H1 (cell line): ENCODE data around the gene SSH2. TPM values are rescaled to one million over a fixed set of nuclear protein-coding genes. Genes with fewer than 3 reads are reported as not detected.
A peak's percentile ranks its signal among the peaks of the same experiment; 100 is the strongest.

Experiments
- CTCF ChIA-PET: fragments of 300-600 bp; sonication (Branson Sonifier 250); formaldehyde crosslinking; loops from one replicate; lab custom pipeline; 2021; ENCODE audit not compliant: partially characterized antibody; lab: Charles Lee
- POLR2A ChIA-PET: fragments of 300-600 bp; sonication (Branson Sonifier 250); formaldehyde crosslinking; loops from one replicate; lab custom pipeline; 2021; ENCODE audit warnings: inconsistent platforms; ENCODE audit not compliant: partially characterized antibody; lab: Charles Lee
- DNase-seq, 2 experiments: peaks; one replicate each; pipeline versions ENCODE4 v3.0.0 to v3.0.0-alpha.2; 2010 to 2022; ENCODE audit warnings: low spot score in 2 of 2, low read depth in 1 of 2, mixed read lengths in 1 of 2
- FAIRE-seq: peaks from 2 replicates; lab custom pipeline; 2011; peaks lifted over from hg19 to GRCh38; lab: Jason Lieb, UNC
- H2AFZ ChIP-seq: 2 replicates; pipeline ENCODE4 v1.8.1; 2012; ENCODE audit warnings: low read length, inconsistent platforms
- H2AK5ac ChIP-seq: 2 replicates; pipeline ENCODE4 v1.6.1; 2013; ENCODE audit warnings: low read depth, low read length
- H2BK120ac ChIP-seq: replicated peaks from 2 replicates; pipeline ENCODE3; 2013; ENCODE audit warnings: low read depth, low read length, inconsistent platforms
- H2BK12ac ChIP-seq: 2 replicates; pipeline ENCODE4 v1.6.1; 2013; ENCODE audit warnings: low read depth, low read length
- H2BK15ac ChIP-seq: 2 replicates; pipeline ENCODE4 v1.6.1; 2013; ENCODE audit warnings: low read length
- H2BK20ac ChIP-seq: 2 replicates; pipeline ENCODE4 v1.6.1; 2013; ENCODE audit warnings: low read length
- H2BK5ac ChIP-seq: 2 replicates; pipeline ENCODE4 v1.6.1; 2013; ENCODE audit warnings: low read depth, low read length
- H3K14ac ChIP-seq: 2 replicates; pipeline ENCODE4 v1.6.1; 2013; ENCODE audit warnings: inconsistent platforms; ENCODE audit not compliant: insufficient read length
- H3K18ac ChIP-seq: 2 replicates; pipeline ENCODE4 v1.6.1; 2013; ENCODE audit warnings: low read length; ENCODE audit errors: extremely low read depth
- H3K23ac ChIP-seq: 2 replicates; pipeline ENCODE4 v1.6.1; 2013; ENCODE audit warnings: inconsistent platforms; ENCODE audit not compliant: insufficient read length
- H3K23me2 ChIP-seq: 2 replicates; pipeline ENCODE4 v1.6.1; 2013; ENCODE audit warnings: low read depth, low read length
- H3K27ac ChIP-seq: 2 replicates; pipeline ENCODE4 v1.6.1; 2011; ENCODE audit warnings: low read depth, low read length, inconsistent platforms
- H3K27me3 ChIP-seq, 4 experiments: replicated peaks in 1 of 4; 1 replicate in 1 of 4; 2 replicates in 3 of 4; pipeline versions ENCODE4 v1.6.1 to v1.8.1; 2011 to 2013; ENCODE audit warnings: low read length in 3 of 4, mild to moderate bottlenecking in 3 of 4, inconsistent platforms in 2 of 4, mixed read lengths in 2 of 4, moderate library complexity in 1 of 4; ENCODE audit not compliant: control insufficient read depth in 3 of 4, insufficient read depth in 3 of 4; ENCODE audit errors: extremely low read depth in 1 of 4
- H3K36me3 ChIP-seq, 4 experiments: 2 replicates each; pipeline versions ENCODE4 v1.6.1 to v1.8.1; 2011 to 2013; ENCODE audit warnings: mild to moderate bottlenecking in 4 of 4, low read length in 3 of 4, moderate library complexity in 2 of 4, control low read depth in 1 of 4, inconsistent platforms in 1 of 4; ENCODE audit not compliant: insufficient read depth in 4 of 4, control insufficient read depth in 2 of 4
- H3K4ac ChIP-seq: replicated peaks from 2 replicates; pipeline ENCODE3; 2013; ENCODE audit warnings: low read length, low read depth, mixed read lengths, inconsistent platforms; ENCODE audit not compliant: insufficient read length
- H3K4me1 ChIP-seq, 4 experiments: replicated peaks in 1 of 4; 1 replicate in 1 of 4; 2 replicates in 3 of 4; pipeline versions ENCODE4 v1.6.1 to v1.8.1; 2011 to 2013; ENCODE audit warnings: low read length in 3 of 4, inconsistent platforms in 2 of 4, mixed read lengths in 1 of 4; ENCODE audit not compliant: insufficient read depth in 4 of 4, control insufficient read depth in 3 of 4
- H3K4me2 ChIP-seq, 2 experiments: 2 replicates each; pipeline versions ENCODE4 v1.6.1 to v1.8.1; 2011 to 2013; ENCODE audit warnings: low read depth in 2 of 2, low read length in 2 of 2, control low read depth in 1 of 2, inconsistent platforms in 1 of 2, mild to moderate bottlenecking in 1 of 2; ENCODE audit not compliant: insufficient read depth in 1 of 2
- H3K4me3 ChIP-seq, 4 experiments: fragments of 200-600, 300-600 bp in 1 of 4; sonication (generic), shearing (Covaris generic), sonication (Bioruptor Twin) in 1 of 4; 2 replicates each; pipeline versions ENCODE4 v1.5.1 to v1.8.1; 2011 to 2016; ENCODE audit warnings: low read length in 4 of 4, low read depth in 3 of 4, control low read depth in 2 of 4, inconsistent platforms in 2 of 4, mild to moderate bottlenecking in 2 of 4, mixed read lengths in 1 of 4, moderate library complexity in 1 of 4; ENCODE audit not compliant: insufficient read depth in 2 of 4; ENCODE audit errors: extremely low read depth in 1 of 4
- H3K56ac ChIP-seq: replicated peaks from 2 replicates; pipeline ENCODE3; 2013; ENCODE audit warnings: low read depth, mild to moderate bottlenecking, mixed read lengths, low read length, inconsistent platforms; ENCODE audit not compliant: insufficient read length
- H3K79me1 ChIP-seq: 2 replicates; pipeline ENCODE4 v1.6.1; 2013; ENCODE audit warnings: low read depth, low read length, control low read depth
- H3K79me2 ChIP-seq, 2 experiments: 2 replicates each; pipeline versions ENCODE4 v1.6.1 to v1.8.1; 2012 to 2013; ENCODE audit warnings: low read length in 2 of 2, mild to moderate bottlenecking in 2 of 2, inconsistent platforms in 1 of 2; ENCODE audit not compliant: insufficient read depth in 2 of 2, control insufficient read depth in 1 of 2
- H3K9ac ChIP-seq, 4 experiments: replicated peaks in 1 of 4; 1 replicate in 1 of 4; 2 replicates in 3 of 4; pipeline versions ENCODE4 v1.6.1 to v1.8.1; 2011 to 2013; ENCODE audit warnings: low read depth in 3 of 4, low read length in 3 of 4, control low read depth in 2 of 4, mild to moderate bottlenecking in 2 of 4, moderate library complexity in 2 of 4, inconsistent platforms in 1 of 4; ENCODE audit errors: extremely low read depth in 1 of 4
- H3K9me3 ChIP-seq, 2 experiments: 2 replicates each; pipeline versions ENCODE4 v1.6.1 to v1.8.1; 2012 to 2013; ENCODE audit warnings: mild to moderate bottlenecking in 2 of 2, moderate library complexity in 2 of 2, control low read depth in 1 of 2, inconsistent platforms in 1 of 2, low read depth in 1 of 2, low read length in 1 of 2, mixed read lengths in 1 of 2; ENCODE audit not compliant: insufficient read depth in 2 of 2
- H4K20me1 ChIP-seq, 2 experiments: replicated peaks in 1 of 2; 2 replicates each; pipeline versions ENCODE3 to v1.8.1; 2011 to 2013; ENCODE audit warnings: inconsistent platforms in 2 of 2, low read length in 2 of 2, mild to moderate bottlenecking in 1 of 2; ENCODE audit not compliant: insufficient read depth in 2 of 2, control insufficient read depth in 1 of 2
- H4K5ac ChIP-seq: 2 replicates; pipeline ENCODE4 v1.6.1; 2013; ENCODE audit warnings: low read length, low read depth, mixed read lengths, inconsistent platforms; ENCODE audit not compliant: insufficient read length
- H4K8ac ChIP-seq: 2 replicates; pipeline ENCODE4 v1.8.0; 2013; ENCODE audit warnings: mild to moderate bottlenecking, moderate library complexity, low read length, inconsistent platforms; ENCODE audit not compliant: insufficient read depth; ENCODE audit errors: extremely low read depth
- H4K91ac ChIP-seq: replicated peaks from 2 replicates; pipeline ENCODE3; 2013; ENCODE audit warnings: low read length, mixed read lengths, inconsistent platforms; ENCODE audit not compliant: insufficient read length
- BRCA1 ChIP-seq: IDR thresholded peaks from 2 replicates; pipeline ENCODE4 v1.6.1; 2012; ENCODE audit warnings: low read depth, low read length, improper control_type of control experiment
- CTCF ChIP-seq, 3 experiments: IDR thresholded peaks; 1 replicate in 2 of 3; 2 replicates in 1 of 3; pipeline versions ENCODE4 v1.5.1 to v1.6.1; 2011; ENCODE audit warnings: low read length in 3 of 3, mild to moderate bottlenecking in 3 of 3, inconsistent platforms in 2 of 3, low read depth in 1 of 3, moderate library complexity in 1 of 3; ENCODE audit not compliant: insufficient read depth in 1 of 3; ENCODE audit errors: control extremely low read depth in 1 of 3
- EGR1 ChIP-seq: IDR thresholded peaks from 2 replicates; pipeline ENCODE4 v1.6.1; 2011; ENCODE audit warnings: low read depth, low read length, borderline replicate concordance
- POU5F1 ChIP-seq: IDR thresholded peaks from 2 replicates; pipeline ENCODE4 v1.6.1; 2011; ENCODE audit warnings: low read depth, mild to moderate bottlenecking, low read length, moderate library complexity
- RAD21 ChIP-seq, 2 experiments: IDR thresholded peaks in 1 of 2; conservative IDR thresholded peaks in 1 of 2; 2 replicates each; pipeline ENCODE4 v1.6.1; 2011; ENCODE audit warnings: low read depth in 2 of 2, low read length in 2 of 2, improper control_type of control experiment in 1 of 2, inconsistent platforms in 1 of 2, mild to moderate bottlenecking in 1 of 2, moderate library complexity in 1 of 2
- RNF2 ChIP-seq: fragments of 200-900, 300-1000 bp; sonication (generic); IDR thresholded peaks from 2 replicates; pipeline ENCODE4 v1.7.1; 2016; ENCODE audit warnings: borderline replicate concordance, low read depth, mild to moderate bottlenecking, antibody characterized with exemption, low read length; ENCODE audit not compliant: poor library complexity, severe bottlenecking; ENCODE audit errors: missing control alignments
- SIN3A ChIP-seq, 2 experiments: IDR thresholded peaks in 1 of 2; conservative IDR thresholded peaks in 1 of 2; 2 replicates each; pipeline ENCODE4 v1.6.1; 2011 to 2012; ENCODE audit warnings: low read length in 2 of 2, improper control_type of control experiment in 1 of 2, low read depth in 1 of 2, mild to moderate bottlenecking in 1 of 2
- WGBS, 2 experiments: shearing (Covaris generic) in 1 of 2; methylation state at CpG; one replicate each; pipeline versions ENCODE4 v1.1.6 to v1.1.7; 2013 to 2015; ENCODE audit warnings: low lambda C conversion rate in 2 of 2, mixed read lengths in 2 of 2, inconsistent platforms in 1 of 2, low coverage in 1 of 2, missing lambda C conversion rate in 1 of 2; ENCODE audit not compliant: insufficient replicate concordance in 2 of 2, insufficient coverage in 1 of 2, insufficient read length in 1 of 2; ENCODE audit errors: extremely low coverage in 1 of 2, missing lambda C conversion rate in 1 of 2; 5-methylcytosine and 5-hydroxymethylcytosine counted together
- polyA plus RNA-seq, 7 experiments: library from polyadenylated mRNA; depleted of rRNA in 3 of 7; stranded (reverse) in 5 of 7; unstranded in 2 of 7; fragments of >200 nt in 5 of 7; fragments of 200-250 nt in 2 of 7; gene quantifications; 1 replicate in 5 of 7; 2 replicates in 1 of 7; 4 replicates in 1 of 7; pipeline versions ENCODE4 v1.2.1 to v1.2.3, GENCODE V29; 2011 to 2013; ENCODE audit warnings: missing spikeins in 2 of 7, mixed read lengths in 2 of 7
- total RNA-seq: library from RNA; stranded (reverse); fragmentation: NEBNext Ultra II Directional; extraction: Animal tissue kit (Norgen Biotek cat#: 25700); gene quantifications from 2 replicates; pipeline ENCODE4 v1.2.1, GENCODE V29; 2021

Gene SSH2
- total and polyA plus RNA-seq, 2 of the 8 experiments (the other 6 are each of a cell fraction or from before 2014, with no cell fraction given), result 5.2 to 15.9 TPM

- Histone ChIP-seq H3K27ac (no peak overlapping the region), H2BK15ac (no peak overlapping the region), H3K36me3 (no peaks in the 10 kb centered on the region), H4K5ac (no peak overlapping the region), H3K4me1 (peaks cover 0 to 6% (median 3%) of the 10 kb centered on the region in 4 experiments; a peak in 6 of 7 replicates), H4K8ac (no peak overlapping the region), H3K27me3 (no peaks in the 10 kb centered on the region), H3K9ac (no peak overlapping the region), H4K91ac (no peak overlapping the region), H2BK12ac (no peak overlapping the region), H4K20me1 (no peaks in the 10 kb centered on the region), H3K4ac (no peak overlapping the region), H2AFZ (no peak overlapping the region), H3K4me2 (no peak overlapping the region), H3K79me2 (peaks cover 2 to 3% of the 10 kb centered on the region in 2 experiments; a peak in 1 of 4 replicates), H3K4me3 (no peak overlapping the region), H2AK5ac (no peak overlapping the region), H2BK120ac (no peak overlapping the region), H3K9me3 (no peaks in the 10 kb centered on the region), H2BK5ac (no peak overlapping the region), H3K23me2 (no peaks in the 10 kb centered on the region), H3K18ac (no peak overlapping the region), H2BK20ac (no peak overlapping the region), H3K79me1 (no peaks in the 10 kb centered on the region), H3K56ac (no peak overlapping the region), H3K14ac (no peak overlapping the region), H3K23ac (no peak overlapping the region)
- FAIRE-seq, result no peak
- ChIA-PET CTCF (interaction anchor here (0.9 to 4.2 kb wide), 13 partner anchors 11 to 250 kb away, joined by 3 to 41 read pairs (median 4); partner anchors contain the start of gene SSH2), POLR2A (no interaction called here)
- 87% methylated on average over 2 of the region's 2 CpGs; no CpG with 5 or more reads in 1 of the 2 experiments for WGBS, 2 experiments
- no peak for DNase-seq
- TF ChIP-seq POU5F1, result no peak
- peak in 2 of 3 experiments; percentile 9 to 10; a peak in 2 of 4 replicates for TF ChIP-seq CTCF (IDR thresholded peaks at IDR 0.05; ENCODE audit: control extremely low read depth in 1 of 3, insufficient read depth in 1 of 3, low read depth in 1 of 3, low read length in 3 of 3)
- TF ChIP-seq RNF2, result no peak
- no peak for TF ChIP-seq EGR1
- TF ChIP-seq SIN3A (conservative IDR thresholded peaks at IDR 0.05 in 1 of 2, IDR thresholded peaks at IDR 0.05 in 1 of 2; ENCODE audit: low read depth in 1 of 2, low read length in 2 of 2), result no peak
- peak in 1 of 2 experiments; percentile 24; a peak in 2 of 4 replicates for TF ChIP-seq RAD21 (IDR thresholded peaks at IDR 0.05 in 1 of 2, conservative IDR thresholded peaks at IDR 0.05 in 1 of 2; ENCODE audit: low read depth in 2 of 2, low read length in 2 of 2)
- TF ChIP-seq BRCA1, result no peak
Observed at GRCh38 chr17:29867643-29868181, 62.3 kb downstream of the SSH2 start.
